Kidney (tissue), 14 donors: Measurements from ENCODE around the gene USP30. TPM values are rescaled to one million over a fixed set of nuclear protein-coding genes. Genes with fewer than 3 reads are reported as not detected.
A peak's percentile ranks its signal among the peaks of the same experiment; 100 is the strongest.

Source experiments
- DNase-seq, 5 donors: peaks; one replicate each; pipeline ENCODE4 v3.0.0-alpha.2; 2013 to 2020
- FAIRE-seq: peaks from 2 replicates; lab custom pipeline; 2012; peaks lifted over from hg19 to GRCh38; lab: Jason Lieb, UNC
- H3K27ac ChIP-seq, 2 donors: one replicate each; pipeline ENCODE4 v1.7.0; 2013; ENCODE audit warnings: low read depth in 2 of 2, low read length in 2 of 2, inconsistent platforms in 1 of 2
- H3K27me3 ChIP-seq: one replicate; pipeline ENCODE4 v1.7.1; 2013; ENCODE audit warnings: low read length, inconsistent platforms; ENCODE audit not compliant: control insufficient read depth, insufficient read depth
- H3K36me3 ChIP-seq, 3 donors: one replicate each; pipeline versions ENCODE4 v1.7.0 to v1.7.1; 2013; ENCODE audit warnings: low read length in 3 of 3, control low read depth in 1 of 3, inconsistent platforms in 1 of 3; ENCODE audit not compliant: insufficient read depth in 3 of 3, control insufficient read depth in 2 of 3
- H3K4me1 ChIP-seq, 3 donors: one replicate each; pipeline versions ENCODE4 v1.7.0 to v1.7.1; 2013; ENCODE audit warnings: low read length in 3 of 3, inconsistent platforms in 1 of 3, low read depth in 1 of 3; ENCODE audit not compliant: control insufficient read depth in 2 of 3, insufficient read depth in 2 of 3
- H3K4me3 ChIP-seq, 3 donors: one replicate each; pipeline versions ENCODE4 v1.7.0 to v1.8.1; 2013; ENCODE audit warnings: low read length in 3 of 3, control low read depth in 1 of 3, inconsistent platforms in 1 of 3
- H3K9ac ChIP-seq, 3 donors: one replicate each; pipeline versions ENCODE4 v1.7.0 to v1.7.1; 2013; ENCODE audit warnings: low read length in 3 of 3, control low read depth in 1 of 3, inconsistent platforms in 1 of 3
- H3K9me3 ChIP-seq, 3 donors: one replicate each; pipeline versions ENCODE4 v1.7.0 to v1.7.1; 2013; ENCODE audit warnings: low read length in 3 of 3, control low read depth in 1 of 3, inconsistent platforms in 1 of 3; ENCODE audit not compliant: control insufficient read depth in 2 of 3, insufficient read depth in 1 of 3
- CTCF ChIP-seq: IDR thresholded peaks from 3 replicates; pipeline ENCODE4 v1.5.1; 2012; ENCODE audit warnings: mild to moderate bottlenecking, moderate library complexity, borderline replicate concordance; ENCODE audit not compliant: insufficient read depth; ENCODE audit errors: extremely low read depth
- intact Hi-C: fragments of 100-400 bp; cut with DNase I; formaldehyde crosslinking; loops from one replicate; pipeline ENCODE4 v1.11.1; 2022
- polyA plus RNA-seq: library from polyadenylated mRNA; stranded (reverse); fragments of 350-450 nt; fragmentation: Illumina TruSeq; extraction: RNeasy Lipid Tissue Mini Kit (QIAGEN cat#74804); gene quantifications from one replicate; pipeline ENCODE4 v1.2.3, GENCODE V29; 2014; ENCODE audit warnings: low read depth, low replicate concordance; ENCODE audit not compliant: insufficient read depth
- total RNA-seq: library from RNA; stranded (reverse); fragmentation: NEBNext Ultra II Directional; extraction: Animal tissue kit (Norgen Biotek cat#: 25700); gene quantifications from one replicate; pipeline ENCODE4 v1.2.1, GENCODE V29; 2021
- donor health status: control.
- donor health status: control.
- donor health status: control.
- donor health status: control.
- donor health status: control.
- donor health status: DM: yes; HTN: yes; CAD: no.
- donor health status: Normal renal cell carcinoma (clear cell type).

USP30 gene
- total and polyA plus RNA-seq, 2 donors from 2014 or later = 9.6 to 16.1 TPM

- no peaks in the 10 kb centered on the region for H3K9me3 ChIP-seq
- peak in 1 of 5 donors; percentile 52 for DNase-seq
- no peak overlapping the region for H3K27ac ChIP-seq
- H3K4me1 ChIP-seq = peaks cover 3 to 14% (median 9%) of the 10 kb centered on the region in 3 donors
- peak overlapping the region; percentile 17 to 91 (median 75) for H3K4me3 ChIP-seq
- no peak for FAIRE-seq
- peaks cover 5 to 32% (median 10%) of the 10 kb centered on the region in 3 donors for H3K36me3 ChIP-seq
- H3K9ac ChIP-seq = peak overlapping the region in 1 of 3 donors; percentile 68
- no peak for TF ChIP-seq CTCF
- H3K27me3 ChIP-seq = no peaks in the 10 kb centered on the region
- intact Hi-C loops = no loop called here
These were observed 47.1 kb downstream of the USP30 start for GRCh38 chr12:109099431-109100020.

- Histone ChIP-seq H3K9me3 (no peaks in the 10 kb centered on the region), H3K4me3 (no peak overlapping the region), H3K9ac (no peak overlapping the region), H3K27ac (no peak overlapping the region), H3K4me1 (peaks cover 3 to 14% (median 9%) of the 10 kb centered on the region in 3 donors), H3K36me3 (peaks cover 9 to 44% (median 19%) of the 10 kb centered on the region in 3 donors), H3K27me3 (no peaks in the 10 kb centered on the region)
- no peak for FAIRE-seq
- TF ChIP-seq CTCF = no peak
- intact Hi-C loops = no loop called here
- DNase-seq = no peak
These were observed 48.4 kb downstream of the USP30 start for GRCh38 chr12:109100741-109101140.

- no peak for TF ChIP-seq CTCF
- Histone ChIP-seq H3K9me3 (no peaks in the 10 kb centered on the region), H3K27me3 (no peaks in the 10 kb centered on the region), H3K4me1 (peaks cover 3 to 14% (median 8%) of the 10 kb centered on the region in 3 donors), H3K27ac (no peak overlapping the region), H3K9ac (no peak overlapping the region), H3K4me3 (no peak overlapping the region), H3K36me3 (peaks cover 13 to 53% (median 19%) of the 10 kb centered on the region in 3 donors)
- intact Hi-C loops = no loop called here
- DNase-seq (no peak), FAIRE-seq (no peak)
These were observed 50.1 kb downstream of the USP30 start for GRCh38 chr12:109102491-109102890.
